ENCODE results near the gene PBX3. TPM values are rescaled to one million over a fixed set of nuclear protein-coding genes. Genes with fewer than 3 reads are reported as not detected.

Gene PBX3
- total RNA-seq, 4 donors from 2014 or later = 25.7 to 71.5 (median 45.1) TPM

- WGBS = 91% methylated on average over 2 of the region's 2 CpGs
- Histone ChIP-seq H3K4me3 (no peak overlapping the region), H3K27me3 (no peaks in the 10 kb centered on the region), H3K27ac (no peak overlapping the region), H3K9me3 (no peaks in the 10 kb centered on the region), H3K36me3 (no peaks in the 10 kb centered on the region), H3K4me1 (no peaks in the 10 kb centered on the region)
- TF ChIP-seq POLR2A (IDR thresholded peaks at IDR 0.05) = no peak
- TF ChIP-seq EP300 (IDR thresholded peaks at IDR 0.05) = no peak
- no peak for TF ChIP-seq POLR2AphosphoS5 (IDR thresholded peaks at IDR 0.05)
- no peak for TF ChIP-seq CTCF (IDR thresholded peaks at IDR 0.05)
- DNase-seq (ENCODE audit: low spot score in 2 of 2) = no peak
Measured at GRCh38 chr9:125794708-125795107, 47.5 kb downstream of the PBX3 start.

- Histone ChIP-seq H3K27me3 (no peaks in the 10 kb centered on the region), H3K9me3 (no peaks in the 10 kb centered on the region), H3K4me3 (no peak overlapping the region), H3K4me1 (no peaks in the 10 kb centered on the region), H3K36me3 (no peaks in the 10 kb centered on the region), H3K27ac (no peak overlapping the region)
- TF ChIP-seq CTCF (IDR thresholded peaks at IDR 0.05) (no peak), POLR2A (IDR thresholded peaks at IDR 0.05) (no peak), EP300 (IDR thresholded peaks at IDR 0.05) (no peak), POLR2AphosphoS5 (IDR thresholded peaks at IDR 0.05) (no peak)
- WGBS = 94% methylated on average over 4 of the region's 4 CpGs
- DNase-seq (ENCODE audit: low spot score in 2 of 2) = no peak
Measured at GRCh38 chr9:125795970-125796596, 48.9 kb downstream of the PBX3 start.

- H3K27me3 ChIP-seq = no peaks in the 10 kb centered on the region
- no peaks in the 10 kb centered on the region for H3K4me1 ChIP-seq
- H3K9me3 ChIP-seq = no peaks in the 10 kb centered on the region
- TF ChIP-seq EP300 (IDR thresholded peaks at IDR 0.05) (no peak), POLR2AphosphoS5 (IDR thresholded peaks at IDR 0.05) (no peak), CTCF (IDR thresholded peaks at IDR 0.05) (no peak), POLR2A (IDR thresholded peaks at IDR 0.05) (no peak)
- no peaks in the 10 kb centered on the region for H3K36me3 ChIP-seq
- no peak overlapping the region for H3K27ac ChIP-seq
- 47% methylated on average over 2 of the region's 2 CpGs for WGBS
- no peak overlapping the region for H3K4me3 ChIP-seq
- no peak for DNase-seq (ENCODE audit: low spot score in 2 of 2)
Measured at GRCh38 chr9:125797930-125798329, 50.8 kb downstream of the PBX3 start.

GRCh38 chr9:125803526-125803925, 56.4 kb downstream of the PBX3 start:
- 81% methylated on average over 2 of the region's 2 CpGs for WGBS
- Histone ChIP-seq H3K27ac (no peak overlapping the region), H3K4me1 (peaks cover 3% of the 10 kb centered on the region), H3K36me3 (no peaks in the 10 kb centered on the region), H3K27me3 (no peaks in the 10 kb centered on the region), H3K4me3 (no peak overlapping the region), H3K9me3 (no peaks in the 10 kb centered on the region)
- DNase-seq (ENCODE audit: low spot score in 2 of 2) = no peak
- no peak for TF ChIP-seq CTCF (IDR thresholded peaks at IDR 0.05)
- no peak for TF ChIP-seq EP300 (IDR thresholded peaks at IDR 0.05)
- TF ChIP-seq POLR2A (IDR thresholded peaks at IDR 0.05) = no peak
- no peak for TF ChIP-seq POLR2AphosphoS5 (IDR thresholded peaks at IDR 0.05)

GRCh38 chr9:125805057-125805456, 57.9 kb downstream of the PBX3 start:
- WGBS = 78% methylated on average over 2 of the region's 2 CpGs
- TF ChIP-seq POLR2AphosphoS5 (IDR thresholded peaks at IDR 0.05) (no peak), POLR2A (IDR thresholded peaks at IDR 0.05) (no peak), EP300 (IDR thresholded peaks at IDR 0.05) (no peak), CTCF (IDR thresholded peaks at IDR 0.05) (no peak)
- peaks cover 3% of the 10 kb centered on the region for H3K4me1 ChIP-seq
- H3K4me3 ChIP-seq = no peak overlapping the region
- H3K27ac ChIP-seq = no peak overlapping the region
- DNase-seq (ENCODE audit: low spot score in 2 of 2) = no peak
- no peaks in the 10 kb centered on the region for H3K36me3 ChIP-seq
- H3K9me3 ChIP-seq = no peaks in the 10 kb centered on the region
- H3K27me3 ChIP-seq = no peaks in the 10 kb centered on the region

All from suprapubic skin (tissue), 4 donors.